Endothelial cell of umbilical vein (primary cell): ENCODE data around the gene OR2Z1. TPM values are rescaled to one million over a fixed set of nuclear protein-coding genes. Genes with fewer than 3 reads are reported as not detected.
"Not testable (repeated sequence)": the region's sequence is repeated elsewhere in the genome, so short reads cannot be mapped to it uniquely, and the experiment has no call there.

ENCODE experiments used
- BruUV-seq: library from RNA; stranded (reverse); fragments of 400-500 nt; replicated peaks from 2 replicates; lab custom pipeline; 2021; lab: Mats Ljungman, UMichigan
- CTCF ChIA-PET: fragments of 300-600, 350-600 bp; sonication (Branson Sonifier 250); formaldehyde crosslinking; loops from one replicate; lab custom pipeline; 2021; ENCODE audit warnings: antibody characterized with exemption, inconsistent platforms; lab: Charles Lee
- POLR2A ChIA-PET: fragments of 300-600, 350-600 bp; sonication (Branson Sonifier 250); formaldehyde crosslinking; loops from one replicate; lab custom pipeline; 2021; ENCODE audit warnings: antibody characterized with exemption, inconsistent platforms; lab: Charles Lee
- DNase-seq: peaks from one replicate; pipeline ENCODE4 v3.0.0-alpha.2; 2011; ENCODE audit warnings: low read depth, low spot score
- FAIRE-seq: peaks from 2 replicates; lab custom pipeline; 2011; peaks lifted over from hg19 to GRCh38; lab: Jason Lieb, UNC
- H2AFZ ChIP-seq: 2 replicates; pipeline ENCODE4 v1.6.0; 2012; ENCODE audit warnings: low read depth, low read length, control low read depth, inconsistent platforms
- H3K27ac ChIP-seq: 2 replicates; pipeline ENCODE4 v1.5.1; 2011; ENCODE audit warnings: low read depth, mild to moderate bottlenecking, control low read depth, low read length, moderate library complexity; ENCODE audit not compliant: insufficient read depth
- H3K27me3 ChIP-seq, 2 experiments: 2 replicates each; pipeline versions ENCODE4 v1.6.0 to v1.6.1; 2011; ENCODE audit warnings: low read length in 2 of 2, mixed read lengths in 1 of 2; ENCODE audit not compliant: control insufficient read depth in 2 of 2, insufficient read depth in 2 of 2
- H3K36me3 ChIP-seq, 2 experiments: 2 replicates in 1 of 2; 3 replicates in 1 of 2; pipeline ENCODE4 v1.5.1; 2011; ENCODE audit warnings: low read length in 2 of 2, mild to moderate bottlenecking in 1 of 2, moderate library complexity in 1 of 2; ENCODE audit not compliant: control insufficient read depth in 2 of 2, insufficient read depth in 2 of 2; ENCODE audit errors: extremely low read depth in 1 of 2
- H3K4me1 ChIP-seq: 3 replicates; pipeline ENCODE4 v1.5.1; 2011; ENCODE audit warnings: mild to moderate bottlenecking, low read length; ENCODE audit not compliant: control insufficient read depth, insufficient read depth; ENCODE audit errors: extremely low read depth
- H3K4me2 ChIP-seq: 2 replicates; pipeline ENCODE4 v1.6.1; 2011; ENCODE audit warnings: low read length, control low read depth, mixed read lengths; ENCODE audit not compliant: insufficient read depth
- H3K4me3 ChIP-seq, 3 experiments: fragments of 200-600 bp in 1 of 3; sonication (generic), shearing (Covaris generic) in 1 of 3; replicated peaks in 1 of 3; 2 replicates each; pipeline ENCODE4 v1.5.1; 2011 to 2016; ENCODE audit warnings: control low read depth in 3 of 3, low read length in 3 of 3, mild to moderate bottlenecking in 2 of 3, inconsistent platforms in 1 of 3, low read depth in 1 of 3, moderate library complexity in 1 of 3; ENCODE audit not compliant: insufficient read depth in 1 of 3
- H3K79me2 ChIP-seq: 2 replicates; pipeline ENCODE4 v1.6.0; 2012; ENCODE audit warnings: low read length, inconsistent platforms; ENCODE audit not compliant: control insufficient read depth, insufficient read depth
- H3K9ac ChIP-seq: replicated peaks from 2 replicates; pipeline ENCODE3; 2011; ENCODE audit warnings: low read length, control low read depth; ENCODE audit not compliant: insufficient read depth; ENCODE audit errors: extremely low read depth
- H3K9me1 ChIP-seq: replicated peaks from 3 replicates; pipeline ENCODE4 v1.6.0; 2011; ENCODE audit warnings: mild to moderate bottlenecking, low read length; ENCODE audit not compliant: control insufficient read depth, insufficient read depth; ENCODE audit errors: extremely low read depth
- H3K9me3 ChIP-seq: replicated peaks from 2 replicates; pipeline ENCODE4 v1.5.1; 2012; ENCODE audit warnings: low read length, inconsistent platforms; ENCODE audit not compliant: control insufficient read depth, insufficient read depth
- H4K20me1 ChIP-seq: replicated peaks from 2 replicates; pipeline ENCODE3; 2011; ENCODE audit warnings: mild to moderate bottlenecking, low read length; ENCODE audit not compliant: control insufficient read depth, insufficient read depth; ENCODE audit errors: extremely low read depth
- EZH2 ChIP-seq: IDR thresholded peaks from 2 replicates; pipeline ENCODE4 v1.6.1; 2012; ENCODE audit warnings: borderline replicate concordance, low read depth, mild to moderate bottlenecking, moderate library complexity, low read length, inconsistent platforms; ENCODE audit not compliant: severe bottlenecking
- FOS ChIP-seq: IDR thresholded peaks from 2 replicates; pipeline ENCODE4 v1.6.1; 2011; ENCODE audit warnings: mild to moderate bottlenecking, low read length, moderate library complexity, borderline replicate concordance; ENCODE audit not compliant: insufficient read depth
- GATA2 ChIP-seq: IDR thresholded peaks from 2 replicates; pipeline ENCODE4 v1.7.0; 2011; ENCODE audit warnings: low read depth, mild to moderate bottlenecking, moderate library complexity, mixed read lengths, low read length; ENCODE audit not compliant: insufficient read length, insufficient read depth
- JUN ChIP-seq: IDR thresholded peaks from 2 replicates; pipeline ENCODE4 v1.6.1; 2011; ENCODE audit warnings: borderline replicate concordance, low read depth; ENCODE audit not compliant: insufficient read length, insufficient read depth
- MYC ChIP-seq: IDR thresholded peaks from one replicate; pipeline ENCODE4 v1.6.1; 2011; ENCODE audit warnings: mild to moderate bottlenecking, low read depth, low read length
- POLR2A ChIP-seq: IDR thresholded peaks from 2 replicates; pipeline ENCODE4 v1.6.1; 2012; ENCODE audit warnings: low read depth, mild to moderate bottlenecking, control low read depth, low read length
- POLR2AphosphoS5 ChIP-seq: IDR thresholded peaks from 2 replicates; pipeline ENCODE4 v1.6.1; 2012; ENCODE audit warnings: low read depth, mild to moderate bottlenecking, control low read depth, low read length, moderate library complexity; ENCODE audit not compliant: insufficient read depth
- dilution Hi-C: fragments of 300-500 bp; cut with MboI; formaldehyde crosslinking; loops from one replicate; pipeline ENCODE4 v1.15.0; 2019; ENCODE audit warnings: low sequenced_read_pairs; ENCODE audit not compliant: extremely low pct_ligation_motif_present
- intact Hi-C: fragments of 100-400 bp; cut with micrococcal nuclease; formaldehyde crosslinking; loops from one replicate; pipeline ENCODE4 v1.10.0; 2022
- polyA plus RNA-seq, 4 experiments: library from polyadenylated mRNA; depleted of rRNA in 3 of 4; stranded (reverse) in 3 of 4; unstranded in 1 of 4; fragments of >200 nt; gene quantifications; 2 replicates each; pipeline versions ENCODE4 v1.2.1 to v1.2.3, GENCODE V29; 2011 to 2012; ENCODE audit warnings: missing spikeins in 1 of 4
- total RNA-seq: library from RNA; stranded (reverse); gene quantifications from 2 replicates; pipeline ENCODE4 v1.2.3, GENCODE V29; 2021
- TF ChIP-seq, protein P1 (sequence below): IDR thresholded peaks from 2 replicates; pipeline ENCODE4 v1.6.1; 2011; ENCODE audit not compliant: insufficient read depth, insufficient read length
- TF ChIP-seq, protein P2 (sequence below), 2 donors: IDR thresholded peaks; 1 replicate in 1 of 2; 2 replicates in 1 of 2; pipeline ENCODE4 v1.5.1; 2011; ENCODE audit warnings: low read length in 2 of 2, mild to moderate bottlenecking in 2 of 2, moderate library complexity in 2 of 2, control low read depth in 1 of 2, inconsistent platforms in 1 of 2, low read depth in 1 of 2; ENCODE audit not compliant: insufficient read depth in 1 of 2; ENCODE audit errors: extremely low read depth in 1 of 2

Gene OR2Z1
- total and polyA plus RNA-seq, 2 donors (not counting 3 experiments of a cell fraction or from before 2014, with no cell fraction given), result not detected

DNA sequence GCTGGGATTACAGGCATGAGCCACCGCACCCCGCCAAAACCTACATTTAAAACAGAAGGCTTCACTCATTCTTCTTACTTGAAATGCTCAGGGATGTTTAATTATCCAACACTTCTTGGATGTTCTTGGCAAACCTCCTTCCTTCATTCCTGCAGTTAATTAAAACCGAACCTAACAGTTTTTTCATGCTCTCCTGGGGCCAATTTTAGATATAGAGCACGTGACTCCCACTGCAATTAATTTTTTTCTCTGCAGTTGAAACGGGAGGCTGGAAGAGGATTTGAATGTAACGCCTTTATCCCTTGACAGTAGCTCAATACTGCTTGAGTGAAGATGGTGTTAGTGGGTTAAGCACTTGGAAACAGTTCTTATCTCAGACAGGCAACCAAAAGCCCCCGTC lies 18.2 kb upstream of the OR2Z1 start:
- Histone ChIP-seq H3K9me3 (no peaks in the 10 kb centered on the region), H2AFZ (no peak overlapping the region), H3K4me2 (no peak overlapping the region), H3K4me3 (no peak overlapping the region), H3K36me3 (no peaks in the 10 kb centered on the region), H3K4me1 (no peaks in the 10 kb centered on the region), H3K27ac (no peak overlapping the region), H4K20me1 (no peaks in the 10 kb centered on the region), H3K27me3 (no peaks in the 10 kb centered on the region), H3K9me1 (no peaks in the 10 kb centered on the region), H3K79me2 (no peaks in the 10 kb centered on the region), H3K9ac (no peak overlapping the region)
- dilution Hi-C loops, result no loop called here
- CTCF ChIA-PET, result no interaction called here
- no peak for TF ChIP-seq GATA2
- no peak for TF ChIP-seq POLR2AphosphoS5
- TF ChIP-seq EZH2, result no peak
- TF ChIP-seq JUN, result no peak
- TF ChIP-seq, protein P1, sequence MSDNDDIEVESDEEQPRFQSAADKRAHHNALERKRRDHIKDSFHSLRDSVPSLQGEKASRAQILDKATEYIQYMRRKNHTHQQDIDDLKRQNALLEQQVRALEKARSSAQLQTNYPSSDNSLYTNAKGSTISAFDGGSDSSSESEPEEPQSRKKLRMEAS, result no peak
- no peak for TF ChIP-seq POLR2A
- TF ChIP-seq MYC, result no peak
- TF ChIP-seq, protein P2, sequence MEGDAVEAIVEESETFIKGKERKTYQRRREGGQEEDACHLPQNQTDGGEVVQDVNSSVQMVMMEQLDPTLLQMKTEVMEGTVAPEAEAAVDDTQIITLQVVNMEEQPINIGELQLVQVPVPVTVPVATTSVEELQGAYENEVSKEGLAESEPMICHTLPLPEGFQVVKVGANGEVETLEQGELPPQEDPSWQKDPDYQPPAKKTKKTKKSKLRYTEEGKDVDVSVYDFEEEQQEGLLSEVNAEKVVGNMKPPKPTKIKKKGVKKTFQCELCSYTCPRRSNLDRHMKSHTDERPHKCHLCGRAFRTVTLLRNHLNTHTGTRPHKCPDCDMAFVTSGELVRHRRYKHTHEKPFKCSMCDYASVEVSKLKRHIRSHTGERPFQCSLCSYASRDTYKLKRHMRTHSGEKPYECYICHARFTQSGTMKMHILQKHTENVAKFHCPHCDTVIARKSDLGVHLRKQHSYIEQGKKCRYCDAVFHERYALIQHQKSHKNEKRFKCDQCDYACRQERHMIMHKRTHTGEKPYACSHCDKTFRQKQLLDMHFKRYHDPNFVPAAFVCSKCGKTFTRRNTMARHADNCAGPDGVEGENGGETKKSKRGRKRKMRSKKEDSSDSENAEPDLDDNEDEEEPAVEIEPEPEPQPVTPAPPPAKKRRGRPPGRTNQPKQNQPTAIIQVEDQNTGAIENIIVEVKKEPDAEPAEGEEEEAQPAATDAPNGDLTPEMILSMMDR (IDR thresholded peaks at IDR 0.05; ENCODE audit: extremely low read depth in 1 of 2, insufficient read depth in 1 of 2, low read depth in 1 of 2, low read length in 2 of 2), result no peak
- TF ChIP-seq FOS, result no peak
- POLR2A ChIA-PET, result no interaction called here
- intact Hi-C loops, result no loop called here
- FAIRE-seq (no peak), DNase-seq (no peak)
- no TSS peak for BruUV-seq

DNA sequence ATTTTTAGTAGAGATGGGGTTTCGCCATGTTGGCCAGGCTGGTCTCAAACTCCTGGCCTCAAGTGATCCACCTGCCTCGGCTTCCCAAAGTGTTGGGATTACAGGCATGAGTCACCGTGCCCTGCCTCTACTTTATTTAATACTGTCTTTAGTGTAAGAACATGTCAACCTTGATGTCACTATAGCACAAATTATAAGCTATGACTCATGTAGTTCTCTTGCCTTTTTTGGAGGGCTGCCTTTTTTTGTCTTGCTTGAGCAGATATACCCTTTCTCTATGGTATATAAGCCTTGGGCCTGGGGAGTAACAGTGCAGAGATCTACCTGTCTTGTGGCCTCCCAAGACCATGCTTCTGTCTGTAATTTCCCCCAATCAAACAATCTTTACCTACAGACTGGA lies 16.1 kb upstream of the OR2Z1 start:
- POLR2A ChIA-PET, H3K9ac ChIP-seq, intact Hi-C loops, H3K27ac ChIP-seq, dilution Hi-C loops, DNase-seq, H3K9me1 ChIP-seq, H3K9me3 ChIP-seq, H2AFZ ChIP-seq, H3K27me3 ChIP-seq, FAIRE-seq, H3K4me3 ChIP-seq, H4K20me1 ChIP-seq, H3K4me1 ChIP-seq, BruUV-seq, H3K79me2 ChIP-seq, H3K4me2 ChIP-seq, H3K36me3 ChIP-seq, CTCF ChIA-PET: not testable (repeated sequence)
